ENCODE data around the gene SCYGR8. TPM values are rescaled to one million over a fixed set of nuclear protein-coding genes. Genes with fewer than 3 reads are reported as not detected.

SCYGR8 gene
- total RNA-seq, 1 donor from 2014 or later, result not detected

DNA sequence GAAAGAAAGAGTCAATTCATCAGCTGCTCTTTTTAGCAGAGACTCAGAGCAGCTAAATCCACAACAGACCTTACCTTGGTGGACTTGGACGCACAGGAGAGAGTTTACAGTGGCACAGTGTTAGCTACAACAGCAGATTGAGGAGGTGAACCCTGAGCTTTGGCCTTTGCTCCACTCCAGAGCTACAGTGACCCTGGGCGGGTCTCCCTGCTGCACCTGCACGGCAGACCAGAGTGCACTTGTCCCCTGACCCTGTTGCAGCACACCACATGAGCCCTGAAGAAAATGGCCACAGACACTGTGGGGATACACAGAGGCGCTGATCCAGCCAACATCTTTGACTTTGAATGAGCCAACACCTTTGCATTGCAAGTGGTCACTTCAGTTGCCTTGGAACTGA is 38.8 kb upstream of the SCYGR8 start:
- H3K9me3 Mint-ChIP-seq (ENCODE audit: unreplicated experiment), result no peaks in the 10 kb centered on the region
- H3K4me3 Mint-ChIP-seq (ENCODE audit: unreplicated experiment), result no peak overlapping the region
- no peaks in the 10 kb centered on the region for H3K36me3 Mint-ChIP-seq (ENCODE audit: unreplicated experiment)
- DNase-seq (ENCODE audit: extremely low spot score, unreplicated experiment), result peak; percentile 65
- H3K4me1 Mint-ChIP-seq (ENCODE audit: unreplicated experiment), result peaks cover 11% of the 10 kb centered on the region
- H3K27ac Mint-ChIP-seq (ENCODE audit: unreplicated experiment), result no peak overlapping the region
- TF ChIP-seq CTCF (IDR thresholded peaks at IDR 0.05), result no peak
- H3K27me3 Mint-ChIP-seq (ENCODE audit: unreplicated experiment), result peaks cover 17% of the 10 kb centered on the region

DNA sequence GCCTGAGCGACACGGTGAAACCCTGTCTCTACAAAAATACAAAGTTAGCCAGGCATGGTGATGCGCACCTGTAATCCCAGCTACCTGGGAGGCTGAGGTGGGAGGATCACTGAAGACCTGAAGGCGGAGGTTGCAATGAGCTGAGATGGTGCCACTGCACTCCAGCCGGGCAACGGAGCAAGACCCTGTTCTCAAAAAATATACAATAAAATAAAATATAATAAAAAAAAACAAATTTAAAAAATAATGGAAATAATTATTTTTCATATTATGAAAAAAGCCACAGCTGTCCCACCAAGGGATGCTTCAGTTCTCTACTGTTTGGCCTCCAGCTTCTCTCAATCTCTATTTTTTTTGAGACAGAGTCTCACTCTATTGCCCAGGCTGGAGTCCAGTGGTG is 38.3 kb upstream of the SCYGR8 start:
- Mint-ChIP-seq H3K27me3 (ENCODE audit: unreplicated experiment) (peaks cover 20% of the 10 kb centered on the region), H3K36me3 (ENCODE audit: unreplicated experiment) (no peaks in the 10 kb centered on the region), H3K27ac (ENCODE audit: unreplicated experiment) (no peak overlapping the region), H3K9me3 (ENCODE audit: unreplicated experiment) (no peaks in the 10 kb centered on the region), H3K4me3 (ENCODE audit: unreplicated experiment) (no peak overlapping the region), H3K4me1 (ENCODE audit: unreplicated experiment) (peaks cover 11% of the 10 kb centered on the region)
- no peak for DNase-seq (ENCODE audit: extremely low spot score, unreplicated experiment)
- no peak for TF ChIP-seq CTCF (IDR thresholded peaks at IDR 0.05)

- Mint-ChIP-seq H3K4me3 (ENCODE audit: unreplicated experiment) (no peak overlapping the region), H3K27ac (ENCODE audit: unreplicated experiment) (no peak overlapping the region), H3K4me1 (ENCODE audit: unreplicated experiment) (no peaks in the 10 kb centered on the region), H3K27me3 (ENCODE audit: unreplicated experiment) (peaks cover 39% of the 10 kb centered on the region), H3K36me3 (ENCODE audit: unreplicated experiment) (no peaks in the 10 kb centered on the region), H3K9me3 (ENCODE audit: unreplicated experiment) (no peaks in the 10 kb centered on the region)
- peak; percentile 69 for DNase-seq (ENCODE audit: extremely low spot score, unreplicated experiment)
- no peak for TF ChIP-seq CTCF (IDR thresholded peaks at IDR 0.05)
Measured at GRCh38 chr2:227710986-227711385, 34.7 kb upstream of the SCYGR8 start.

GRCh38 chr2:227713291-227713690 is 32.4 kb upstream of the SCYGR8 start:
- no peak overlapping the region for H3K4me3 Mint-ChIP-seq (ENCODE audit: unreplicated experiment)
- peaks cover 9% of the 10 kb centered on the region for H3K4me1 Mint-ChIP-seq (ENCODE audit: unreplicated experiment)
- H3K27me3 Mint-ChIP-seq (ENCODE audit: unreplicated experiment), result peaks cover 45% of the 10 kb centered on the region
- DNase-seq (ENCODE audit: extremely low spot score, unreplicated experiment), result no peak
- H3K27ac Mint-ChIP-seq (ENCODE audit: unreplicated experiment), result no peak overlapping the region
- H3K36me3 Mint-ChIP-seq (ENCODE audit: unreplicated experiment), result no peaks in the 10 kb centered on the region
- H3K9me3 Mint-ChIP-seq (ENCODE audit: unreplicated experiment), result no peaks in the 10 kb centered on the region
- TF ChIP-seq CTCF (IDR thresholded peaks at IDR 0.05), result no peak

DNA sequence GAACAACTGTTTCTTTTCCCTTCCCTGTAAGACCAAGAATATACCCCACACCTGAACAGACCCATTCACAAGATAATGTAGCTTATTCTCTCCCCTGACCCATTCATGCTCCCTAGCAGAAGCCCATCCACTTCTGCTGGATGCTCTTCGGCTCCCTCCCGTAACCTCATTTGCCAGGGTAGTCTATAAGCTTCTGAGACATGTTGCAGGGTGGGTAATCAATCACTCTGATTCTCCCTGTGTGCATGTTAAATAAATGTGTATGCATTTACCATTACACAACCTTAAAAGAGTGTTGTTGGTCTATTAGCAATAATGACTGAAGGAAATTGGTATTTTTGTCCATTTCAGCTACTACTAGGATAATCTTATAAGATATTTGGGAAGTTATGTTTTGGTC is 29.2 kb upstream of the SCYGR8 start:
- TF ChIP-seq CTCF (IDR thresholded peaks at IDR 0.05), result no peak
- Mint-ChIP-seq H3K27me3 (ENCODE audit: unreplicated experiment) (peaks cover 43% of the 10 kb centered on the region), H3K36me3 (ENCODE audit: unreplicated experiment) (no peaks in the 10 kb centered on the region), H3K9me3 (ENCODE audit: unreplicated experiment) (no peaks in the 10 kb centered on the region), H3K4me1 (ENCODE audit: unreplicated experiment) (peaks cover 9% of the 10 kb centered on the region), H3K4me3 (ENCODE audit: unreplicated experiment) (no peak overlapping the region), H3K27ac (ENCODE audit: unreplicated experiment) (no peak overlapping the region)
- DNase-seq (ENCODE audit: extremely low spot score, unreplicated experiment), result no peak
